Medulla oblongata (tissue), 1 donor: ENCODE measurements around the gene BCAP31.
A peak's percentile ranks its signal among the peaks of the same experiment; 100 is the strongest.
"Not testable (repeated sequence)": the region's sequence is repeated elsewhere in the genome, so short reads cannot be mapped to it uniquely, and the experiment has no call there.

Experiments
- DNase-seq: peaks from one replicate; pipeline ENCODE4 v3.0.0-alpha.2; 2015; ENCODE audit errors: extremely low spot score

The BCAP31 gene

GRCh38 chrX:153694687-153695270 is 29.4 kb downstream of the BCAP31 start:
- DNase-seq: no peak

- DNase-seq: not testable (repeated sequence)
Observed at GRCh38 chrX:153694256-153694655, 29.9 kb downstream of the BCAP31 start.

GRCh38 chrX:153693216-153694086 is 30.7 kb downstream of the BCAP31 start:
- no peak for DNase-seq

GRCh38 chrX:153692611-153693156 is 31.5 kb downstream of the BCAP31 start:
- DNase-seq: no peak

GRCh38 chrX:153692003-153692402 is 32.2 kb downstream of the BCAP31 start:
- DNase-seq: no peak

- not testable (repeated sequence) for DNase-seq
Observed at GRCh38 chrX:153691032-153691827, 33.0 kb downstream of the BCAP31 start.

GRCh38 chrX:153690466-153690865 is 33.7 kb downstream of the BCAP31 start:
- DNase-seq: no peak

- DNase-seq: no peak
Observed at GRCh38 chrX:153689654-153690465, 34.3 kb downstream of the BCAP31 start.

GRCh38 chrX:153688911-153689590 is 35.1 kb downstream of the BCAP31 start:
- peak; percentile 67 for DNase-seq

GRCh38 chrX:153688506-153688905 is 35.7 kb downstream of the BCAP31 start:
- DNase-seq: no peak

- no peak for DNase-seq
Observed at GRCh38 chrX:153688071-153688470, 36.1 kb downstream of the BCAP31 start.

- peak; percentile 67 for DNase-seq
Observed at GRCh38 chrX:153687121-153688039, 36.8 kb downstream of the BCAP31 start, which contains the start of gene SLC6A8. Gene SLC6A8 (plus strand): TSS chrX:153687926. CDS start chrX:153688575, 649 bp downstream.

GRCh38 chrX:153686711-153687110 is 37.5 kb downstream of the BCAP31 start:
- DNase-seq: no peak

- no peak for DNase-seq
Observed at GRCh38 chrX:153685751-153686696, 38.2 kb downstream of the BCAP31 start.

GRCh38 chrX:153685156-153685536 is 39.0 kb downstream of the BCAP31 start:
- no peak for DNase-seq

- DNase-seq: no peak
Observed at GRCh38 chrX:153684467-153685155, 39.6 kb downstream of the BCAP31 start.

GRCh38 chrX:153683486-153683885 is 40.7 kb downstream of the BCAP31 start:
- DNase-seq: not testable (repeated sequence)

GRCh38 chrX:153681175-153681574 is 43.0 kb downstream of the BCAP31 start:
- DNase-seq: no peak
